Activated CD4-positive, alpha-beta T cell treated with anti-CD3 and anti-CD28 coated beads, Interleukin-10, Interleukin-2, amounts not matched to agents 100 ng/mL and 50 ng/mL, durations not matched to agents 16 hours and 8 hours (primary cell): ENCODE data around the gene AATF.

Experiments
- DNase-seq: peaks from one replicate; pipeline ENCODE4 v3.0.0-alpha.2; 2020

The AATF gene

GRCh38 chr17:37086948-37087347, 138.2 kb downstream of the AATF start:
- no peak for DNase-seq

DNA sequence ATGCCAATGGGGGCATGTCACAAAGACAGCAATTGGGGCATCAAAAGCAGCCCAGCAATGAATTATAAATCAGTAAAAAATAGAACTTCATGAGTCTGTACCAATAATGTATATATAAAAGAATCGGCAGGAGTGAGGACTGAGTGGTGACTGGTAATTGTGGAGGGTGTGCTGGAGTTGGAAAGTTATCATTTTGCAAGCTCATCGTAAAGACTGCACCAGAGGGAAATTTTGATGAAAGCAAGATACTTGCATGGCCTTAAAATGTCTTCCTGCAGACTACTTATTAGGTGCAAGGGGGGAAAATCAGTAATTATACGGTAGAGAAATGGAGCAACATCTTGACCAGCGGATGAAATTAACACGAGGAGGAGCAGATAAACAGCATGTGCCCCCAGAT, 138.9 kb downstream of the AATF start:
- DNase-seq = no peak

- peak; percentile 38 for DNase-seq
These were observed 139.7 kb downstream of the AATF start for GRCh38 chr17:37088459-37088858.

DNA sequence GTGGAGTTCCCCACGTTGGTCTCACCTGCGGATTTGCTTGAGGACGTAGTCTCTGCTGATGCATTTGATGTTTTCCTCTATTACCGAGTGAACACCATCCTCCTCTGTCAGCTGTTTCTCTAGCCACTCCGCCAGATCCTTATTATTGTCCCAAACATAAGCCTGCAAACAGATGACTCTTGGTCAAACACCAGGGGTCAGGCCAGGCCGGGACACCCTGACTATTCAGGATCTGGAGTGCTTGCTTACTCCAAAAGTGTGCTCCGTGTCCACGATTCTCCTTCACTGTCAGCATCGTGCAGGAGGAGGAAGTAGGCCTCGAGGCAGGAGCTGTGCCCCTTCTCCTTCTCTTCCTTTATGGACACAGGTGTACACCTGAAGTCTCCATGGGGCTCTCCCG, 140.2 kb downstream of the AATF start:
- no peak for DNase-seq

- DNase-seq = peak; percentile 80
These were observed 141.2 kb downstream of the AATF start for GRCh38 chr17:37089956-37090355.

DNA sequence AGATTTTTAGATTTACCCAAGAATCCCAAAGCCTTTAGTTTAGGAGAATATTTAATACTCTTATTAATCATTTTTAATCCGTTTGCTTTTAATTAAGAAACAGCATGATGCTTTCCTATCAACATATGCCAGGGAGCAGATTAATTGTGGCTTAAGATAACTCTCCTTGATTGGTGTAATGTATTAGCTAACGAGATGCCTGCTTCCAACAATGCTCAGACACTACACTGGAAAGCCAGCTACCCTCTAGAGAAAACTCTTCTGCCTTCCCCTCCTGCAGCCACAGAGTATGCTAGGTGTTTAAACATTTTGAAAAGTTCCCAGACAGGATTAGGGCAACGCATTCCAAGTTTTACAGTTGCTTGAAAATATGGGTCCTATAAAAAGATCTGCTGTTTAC, 142.2 kb downstream of the AATF start:
- no peak for DNase-seq

GRCh38 chr17:37092071-37092470, 143.3 kb downstream of the AATF start:
- DNase-seq = peak; percentile 20

GRCh38 chr17:37092701-37093100, 143.9 kb downstream of the AATF start:
- DNase-seq = no peak

DNA sequence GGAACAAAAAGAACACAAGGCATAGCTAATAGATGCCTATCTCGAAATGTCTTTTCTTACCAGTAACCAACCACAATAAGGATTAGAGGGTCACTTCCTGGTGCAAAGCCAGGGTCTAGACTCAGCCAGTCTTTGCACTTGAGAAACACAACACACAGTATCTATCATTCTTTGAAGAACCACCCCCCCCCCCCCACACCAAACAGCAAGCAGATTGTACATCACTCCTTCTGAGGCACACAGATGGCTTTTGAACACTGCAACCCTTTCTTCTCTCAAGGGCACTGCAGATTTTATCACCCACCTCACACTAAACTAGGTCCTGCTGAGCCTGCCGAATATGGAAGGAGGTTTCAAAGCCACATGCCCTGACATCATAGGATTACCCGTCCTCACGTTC, 145.6 kb downstream of the AATF start:
- DNase-seq = no peak

GRCh38 chr17:37096071-37096470, 147.3 kb downstream of the AATF start:
- DNase-seq = no peak

- DNase-seq = no peak
These were observed 148.4 kb downstream of the AATF start for GRCh38 chr17:37097154-37097553.

DNA sequence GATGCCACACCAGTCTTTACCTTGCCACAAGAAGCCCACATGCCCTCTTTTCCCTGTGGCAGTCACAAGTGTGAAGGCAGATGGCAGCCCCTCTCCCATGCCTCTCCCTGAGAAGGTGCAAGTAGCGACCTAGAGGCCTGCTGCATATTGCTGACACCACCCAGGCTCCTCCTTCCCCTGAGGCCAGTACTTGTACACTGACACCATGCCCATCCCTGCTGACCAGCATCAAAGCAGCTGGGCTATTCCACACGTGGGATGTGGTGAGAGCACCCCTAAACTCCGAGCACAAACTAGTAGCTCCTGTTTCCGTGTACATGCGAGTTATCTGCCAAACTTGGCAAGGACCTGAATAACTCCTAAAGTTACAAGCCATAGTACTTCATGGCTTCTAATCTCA, 149.4 kb downstream of the AATF start:
- no peak for DNase-seq

- no peak for DNase-seq
These were observed 150.3 kb downstream of the AATF start for GRCh38 chr17:37098910-37099664.

GRCh38 chr17:37100231-37100630, 151.5 kb downstream of the AATF start:
- no peak for DNase-seq

- no peak for DNase-seq
These were observed 152.6 kb downstream of the AATF start for GRCh38 chr17:37101306-37101705.

- DNase-seq = no peak
These were observed 154.5 kb downstream of the AATF start for GRCh38 chr17:37103231-37103630.

DNA sequence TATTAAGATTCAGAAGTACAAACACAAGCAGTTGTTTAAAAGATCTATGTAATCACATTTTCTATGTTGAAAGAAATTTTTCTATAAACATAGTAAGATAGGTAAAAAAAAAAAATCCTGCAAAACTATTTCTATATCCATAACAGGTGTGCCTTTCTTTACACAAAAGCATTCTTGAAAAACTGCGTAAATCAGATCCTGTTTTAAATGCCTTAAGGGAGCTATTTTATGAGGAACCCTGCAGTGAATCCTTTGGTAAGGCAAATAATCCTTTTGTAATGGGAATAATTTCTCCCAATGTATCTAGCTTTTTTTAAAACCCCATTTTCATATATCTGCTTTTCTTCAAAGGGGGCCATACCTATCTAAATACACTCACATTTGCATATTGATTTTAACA, 157.3 kb downstream of the AATF start:
- DNase-seq = no peak
